Pancreas (tissue), 10 donors: Measurements from ENCODE around the gene TSHZ3. TPM values are rescaled to one million over a fixed set of nuclear protein-coding genes. Genes with fewer than 3 reads are reported as not detected.

ENCODE experiments used
- ATAC-seq, 4 donors: fragments of 200-7000 bp; cut with Tn5 transposase; one replicate each; pipeline versions ENCODE4 v1.8.0 to v1.9.1; 2020; ENCODE audit warnings: mild to moderate bottlenecking in 4 of 4, moderate library complexity in 4 of 4
- DNase-seq, 6 donors: peaks; one replicate each; pipeline ENCODE4 v3.0.0-alpha.2; 2020
- FAIRE-seq: peaks from 2 replicates; lab custom pipeline; 2012; peaks lifted over from hg19 to GRCh38; lab: Jason Lieb, UNC
- H3K27ac ChIP-seq, 4 donors: fragments of 200-600 bp; sonication (generic); 1 replicate in 3 of 4; 2 replicates in 1 of 4; pipeline versions ENCODE4 v1.5.0 to v1.8.0; 2020
- H3K27me3 ChIP-seq, 4 donors: fragments of 200-600 bp; one replicate each; pipeline ENCODE4 v1.8.0; 2021
- H3K36me3 ChIP-seq, 3 donors: fragments of 200-600 bp; sonication (generic) in 1 of 3; one replicate each; pipeline versions ENCODE4 v1.5.0 to v1.8.0; 2020 to 2021
- H3K4me1 ChIP-seq, 3 donors: fragments of 200-600 bp; one replicate each; pipeline ENCODE4 v1.8.0; 2021
- H3K4me3 ChIP-seq, 4 donors: fragments of 200-600 bp; sonication (generic) in 2 of 4; one replicate each; pipeline versions ENCODE4 v1.5.0 to v1.8.0; 2020 to 2021
- H3K9me3 ChIP-seq, 4 donors: fragments of 200-600 bp; one replicate each; pipeline ENCODE4 v1.8.0; 2021
- CTCF ChIP-seq, 4 donors: fragments of 200-600 bp; sonication (generic) in 3 of 4; IDR thresholded peaks; one replicate each; pipeline versions ENCODE4 v1.5.0 to v1.8.0; 2021; ENCODE audit warnings: antibody characterized with exemption in 4 of 4
- WGBS, 2 donors: extraction: QIAGEN DNeasy Blood & Tissue Kit; methylation state at CpG; one replicate each; pipeline ENCODE4 v1.1.7; 2013; 5-methylcytosine and 5-hydroxymethylcytosine counted together
- intact Hi-C, 3 donors: fragments of 100-400 bp; cut with DNase I; formaldehyde crosslinking; loops; one replicate each; pipeline versions ENCODE4 v1.11.1 to v1.14.2; 2022
- polyA plus RNA-seq, 2 donors: library from polyadenylated mRNA; stranded (reverse); fragments of 200-250 nt; gene quantifications; one replicate each; pipeline ENCODE4 v1.2.3, GENCODE V29; 2013
- total RNA-seq, 6 donors: library from RNA; stranded (reverse); fragmentation: NEBNext Ultra II Directional in 4 of 6; extraction: Animal tissue kit (Norgen Biotek cat#: 25700) in 4 of 6; gene quantifications; one replicate each; pipeline versions ENCODE4 v1.2.1 to v1.2.4, GENCODE V29; 2021 to 2023
- donor health status: healthy with polysubstance abuse.
- donor health status: DM: no; HTN: no; CAD: no; lungs with moderate emphysema.
- donor health status: DM: no; HTN: no; CAD: no.
- donor health status: control.
- donor health status: control.
- donor health status: Bipolar disorder and iron deficiency.
- donor health status: DM: yes; HTN: yes; CAD: no.
- donor health status: DM: no; HTN: no; CAD: no.
- donor health status: DM: no; HTN: no; CAD: no.
- donor health status: DM: yes; HTN: yes; CAD: no.

Gene TSHZ3
- total and polyA plus RNA-seq, 8 donors: 0.87 to 3.2 (median 1.5) TPM

GRCh38 chr19:31290931-31291590 is 58.2 kb downstream of the TSHZ3 start:
- peak in 2 of 4 donors; percentile 60 to 66 for ATAC-seq
- no peak for TF ChIP-seq CTCF (IDR thresholded peaks at IDR 0.05)
- H3K27ac ChIP-seq: no peak overlapping the region
- DNase-seq: peak in 1 of 6 donors; percentile 0
- intact Hi-C loops: no loop called here
- H3K9me3 ChIP-seq: no peaks in the 10 kb centered on the region
- 60 to 67% methylated on average over 8 of the region's 8 CpGs for WGBS, 2 donors
- H3K27me3 ChIP-seq: no peaks in the 10 kb centered on the region
- H3K4me1 ChIP-seq: no peaks in the 10 kb centered on the region
- FAIRE-seq: no peak
- no peaks in the 10 kb centered on the region for H3K36me3 ChIP-seq
- H3K4me3 ChIP-seq: no peak overlapping the region

- intact Hi-C loops: no loop called here
- Histone ChIP-seq H3K4me3 (no peak overlapping the region), H3K36me3 (no peaks in the 10 kb centered on the region), H3K27ac (no peak overlapping the region), H3K9me3 (no peaks in the 10 kb centered on the region), H3K27me3 (no peaks in the 10 kb centered on the region), H3K4me1 (no peaks in the 10 kb centered on the region)
- no peak for TF ChIP-seq CTCF (IDR thresholded peaks at IDR 0.05)
- no peak for ATAC-seq
- FAIRE-seq: no peak
- WGBS, 2 donors: 68 to 78% methylated on average over 4 of the region's 4 CpGs
- no peak for DNase-seq
Measured at GRCh38 chr19:31289976-31290375, 59.3 kb downstream of the TSHZ3 start.

GRCh38 chr19:31289381-31289880 is 59.8 kb downstream of the TSHZ3 start:
- H3K27ac ChIP-seq: no peak overlapping the region
- intact Hi-C loops: no loop called here
- ATAC-seq (no peak), DNase-seq (no peak), FAIRE-seq (no peak)
- H3K4me3 ChIP-seq: no peak overlapping the region
- no peaks in the 10 kb centered on the region for H3K36me3 ChIP-seq
- no peaks in the 10 kb centered on the region for H3K4me1 ChIP-seq
- 77 to 89% methylated on average over 10 of the region's 10 CpGs for WGBS, 2 donors
- no peak for TF ChIP-seq CTCF (IDR thresholded peaks at IDR 0.05)
- H3K27me3 ChIP-seq: no peaks in the 10 kb centered on the region
- H3K9me3 ChIP-seq: no peaks in the 10 kb centered on the region

- Histone ChIP-seq H3K4me3 (no peak overlapping the region), H3K27me3 (no peaks in the 10 kb centered on the region), H3K9me3 (no peaks in the 10 kb centered on the region), H3K4me1 (no peaks in the 10 kb centered on the region), H3K27ac (no peak overlapping the region), H3K36me3 (no peaks in the 10 kb centered on the region)
- 73 to 77% methylated on average over 8 of the region's 8 CpGs for WGBS, 2 donors
- ATAC-seq (no peak), DNase-seq (peak in 1 of 6 donors; percentile 18), FAIRE-seq (no peak)
- intact Hi-C loops: no loop called here
- TF ChIP-seq CTCF (IDR thresholded peaks at IDR 0.05): no peak
Measured at GRCh38 chr19:31286491-31286890, 62.7 kb downstream of the TSHZ3 start.

- TF ChIP-seq CTCF (IDR thresholded peaks at IDR 0.05): no peak
Measured at GRCh38 chr19:31285744-31286143, 63.5 kb downstream of the TSHZ3 start.

More at GRCh38 chr19:31285744-31286143, 63.5 kb downstream of the TSHZ3 start:
- intact Hi-C loops: no loop called here
- ATAC-seq (peak in 1 of 4 donors; percentile 11), FAIRE-seq (no peak), DNase-seq (peak in 1 of 6 donors; percentile 5)
- Histone ChIP-seq H3K36me3 (no peaks in the 10 kb centered on the region), H3K27ac (no peak overlapping the region), H3K4me1 (no peaks in the 10 kb centered on the region), H3K27me3 (no peaks in the 10 kb centered on the region), H3K4me3 (no peak overlapping the region), H3K9me3 (no peaks in the 10 kb centered on the region)
- 72 to 73% methylated on average over 5 of the region's 5 CpGs for WGBS, 2 donors
